ENCODE measurements around the gene DDI2.
"Not testable (repeated sequence)": the region's sequence is repeated elsewhere in the genome, so short reads cannot be mapped to it uniquely, and the experiment has no call there.

DDI2 gene

DNA sequence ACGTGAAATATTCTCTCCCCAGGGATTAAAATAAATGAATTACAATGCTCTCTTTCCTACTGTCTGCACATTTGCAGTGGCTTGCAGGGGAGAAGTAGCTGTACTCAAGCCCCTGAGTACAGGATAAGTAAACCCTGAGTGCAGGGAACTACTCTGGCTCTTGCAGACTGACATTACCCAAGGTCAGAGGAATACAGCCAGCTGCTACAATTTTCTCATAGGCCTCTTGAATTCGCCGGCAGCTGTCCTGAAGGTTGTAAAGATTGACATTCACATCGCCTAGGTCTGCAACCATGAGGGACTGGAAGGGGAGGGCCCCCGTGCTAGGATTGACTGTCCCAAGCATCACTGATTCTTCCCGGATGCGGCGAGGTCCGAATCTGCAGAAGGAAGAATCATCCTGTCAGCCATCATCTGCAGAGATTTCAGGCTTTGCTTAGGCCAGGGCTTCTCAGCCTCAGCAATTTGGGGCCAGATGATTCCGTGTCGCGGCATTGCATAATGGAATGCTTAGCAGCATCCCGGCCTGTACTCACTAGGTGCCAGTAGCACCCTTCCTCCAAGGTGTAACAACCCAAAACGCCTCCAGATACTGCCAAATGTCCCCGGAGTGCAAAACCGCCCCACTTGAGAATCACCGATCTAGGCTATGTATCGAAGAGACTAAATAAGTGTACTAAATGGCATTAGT is 34.1 kb upstream of the DDI2 start:
- Histone ChIP-seq H3K27ac (ENCODE audit: low read length) (no peak overlapping the region), H3K4me1 (ENCODE audit: control insufficient read depth, insufficient read depth, low read length) (no peaks in the 10 kb centered on the region), H3K36me3 (ENCODE audit: control insufficient read depth, insufficient read depth, low read length) (no peaks in the 10 kb centered on the region), H3K9me3 (ENCODE audit: control insufficient read depth, insufficient read depth, low read length) (no peaks in the 10 kb centered on the region), H3K4me3 (ENCODE audit: low read length) (no peak overlapping the region), H3K27me3 (ENCODE audit: control insufficient read depth, insufficient read depth, low read length) (no peaks in the 10 kb centered on the region)
- no peak for DNase-seq (ENCODE audit: low read depth, low spot score)
- WGBS (ENCODE audit: insufficient coverage, insufficient read length) = no CpG with 5 or more reads among the region's 18 CpGs

DNA sequence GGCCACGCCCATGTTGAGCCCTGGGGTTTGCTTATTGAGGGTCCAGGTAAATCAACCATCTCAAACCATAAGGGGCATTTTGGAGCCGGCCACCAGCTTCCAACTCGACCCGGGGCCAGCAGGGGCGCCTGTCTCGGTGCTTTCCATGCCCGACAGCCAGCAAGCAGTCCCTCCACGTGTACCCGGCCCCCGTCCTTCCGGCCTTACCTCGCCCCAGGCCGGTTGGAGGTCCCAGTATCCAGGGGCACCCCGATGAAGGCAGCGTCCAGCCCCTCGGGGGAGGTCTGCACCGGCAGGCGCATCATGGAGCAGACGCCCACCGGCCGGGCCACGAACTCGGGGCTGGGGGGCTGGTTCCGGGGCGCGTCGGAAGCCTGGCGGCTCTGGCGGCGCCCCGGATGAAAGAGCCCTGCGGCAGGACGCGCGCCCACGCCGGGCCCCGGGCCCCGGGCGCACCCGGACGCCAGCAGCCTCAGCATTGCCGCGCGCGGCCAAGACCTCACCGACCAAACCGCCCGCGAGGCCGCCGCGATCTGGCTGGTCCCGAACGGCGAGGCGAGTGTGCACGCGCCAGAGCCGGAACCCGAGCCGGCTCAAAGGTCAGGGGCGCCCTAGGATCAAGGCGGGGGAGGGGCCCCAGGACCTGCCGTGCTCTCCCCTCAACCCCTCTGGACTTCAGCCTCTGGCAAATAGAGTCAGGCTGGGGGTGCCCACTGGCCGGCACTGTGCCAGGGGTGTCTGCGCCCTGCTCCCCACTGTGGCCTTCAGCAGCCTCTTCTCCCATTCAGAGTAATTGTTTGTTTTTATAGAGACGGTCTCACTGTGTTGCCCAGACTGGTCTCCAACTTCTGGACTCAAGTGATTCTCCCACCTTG is 32.5 kb upstream of the DDI2 start, which contains the start of gene AGMAT:
Gene AGMAT (minus strand): TSS at position 563 of the 875 bp plus-strand sequence. CDS start 84 bp downstream, at position 479.
- Histone ChIP-seq H3K4me3 (ENCODE audit: low read length) (peak within 1 kb of the TSS; percentile 53; the same call in 1 of the 2 replicates), H3K36me3 (ENCODE audit: control insufficient read depth, insufficient read depth, low read length) (no peaks in the 10 kb centered on the region), H3K9me3 (ENCODE audit: control insufficient read depth, insufficient read depth, low read length) (no peaks in the 10 kb centered on the region), H3K4me1 (ENCODE audit: control insufficient read depth, insufficient read depth, low read length) (no peaks in the 10 kb centered on the region), H3K27ac (ENCODE audit: low read length) (no peak within 1 kb of the TSS), H3K27me3 (ENCODE audit: control insufficient read depth, insufficient read depth, low read length) (no peaks in the 10 kb centered on the region)
- no CpG with 5 or more reads among the region's 68 CpGs for WGBS (ENCODE audit: insufficient coverage, insufficient read length)
- peak; percentile 78 for DNase-seq (ENCODE audit: low read depth, low spot score)

DNA sequence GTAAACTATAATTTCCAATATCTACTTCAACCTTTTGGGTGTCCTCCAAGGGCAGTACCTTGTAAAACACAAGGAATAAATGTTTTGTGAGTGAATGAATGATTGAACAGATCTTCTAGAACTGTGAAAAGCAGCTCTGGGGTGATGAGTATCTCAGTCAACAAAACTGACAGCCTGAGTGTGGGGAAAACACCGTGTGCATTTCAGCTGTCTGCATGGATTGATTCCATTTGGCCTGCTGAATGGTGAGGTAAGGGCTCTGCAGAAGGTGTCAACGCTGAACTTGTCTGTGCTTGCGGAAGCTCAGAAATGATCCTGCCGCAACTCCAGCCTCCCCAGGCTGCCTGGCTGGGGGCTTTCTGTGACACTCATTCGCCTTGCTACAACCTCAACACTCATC is 25.0 kb upstream of the DDI2 start:
- Histone ChIP-seq H3K36me3 (ENCODE audit: control insufficient read depth, insufficient read depth, low read length) (no peaks in the 10 kb centered on the region), H3K4me3 (ENCODE audit: low read length) (no peak overlapping the region), H3K27me3 (ENCODE audit: control insufficient read depth, insufficient read depth, low read length) (no peaks in the 10 kb centered on the region), H3K27ac (ENCODE audit: low read length) (no peak overlapping the region), H3K4me1 (ENCODE audit: control insufficient read depth, insufficient read depth, low read length) (no peaks in the 10 kb centered on the region), H3K9me3 (ENCODE audit: control insufficient read depth, insufficient read depth, low read length) (no peaks in the 10 kb centered on the region)
- DNase-seq (ENCODE audit: low read depth, low spot score) = no peak
- no CpG with 5 or more reads among the region's 5 CpGs for whole genome bisulfite sequencing (ENCODE audit: insufficient coverage, insufficient read length)

DNA sequence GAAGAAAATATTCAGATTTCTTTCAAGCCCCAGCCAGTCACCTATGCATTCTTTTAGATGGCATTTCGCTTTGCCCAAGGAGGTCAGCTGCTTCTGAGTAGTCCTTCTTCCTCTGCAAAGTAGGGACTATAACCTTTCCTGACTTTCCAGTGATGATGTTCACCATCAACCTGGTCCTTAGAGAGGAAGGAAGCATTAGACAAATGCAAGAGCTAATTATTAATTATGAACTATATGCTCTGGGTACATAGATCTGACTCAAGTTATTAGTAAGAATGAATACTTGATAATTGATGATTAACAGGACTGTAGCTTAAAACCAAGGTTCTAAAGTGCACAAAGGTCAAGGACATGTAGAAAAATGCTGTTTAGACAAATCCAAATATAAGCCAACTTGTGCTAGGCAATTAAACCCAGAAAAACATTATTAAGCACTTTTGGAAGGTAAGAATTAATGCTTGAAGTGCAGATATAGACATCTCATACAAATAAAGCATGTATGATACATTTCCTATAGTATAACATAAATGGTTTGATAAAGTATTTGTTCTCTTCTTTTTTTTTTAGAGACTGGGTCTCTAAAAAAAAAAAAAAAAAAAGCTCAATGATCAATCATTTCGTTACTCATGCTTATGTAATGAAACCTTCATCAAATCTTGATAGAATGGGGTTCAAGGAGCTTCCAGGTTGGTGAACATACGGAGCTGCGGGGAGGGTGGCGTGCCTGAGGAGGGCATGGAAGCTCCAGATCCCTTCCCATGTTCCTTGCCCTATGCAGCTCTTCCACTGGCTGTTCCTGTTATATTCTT is 21.2 kb upstream of the DDI2 start:
- H3K27me3 ChIP-seq (ENCODE audit: control insufficient read depth, insufficient read depth, low read length) = no peaks in the 10 kb centered on the region
- H3K4me1 ChIP-seq (ENCODE audit: control insufficient read depth, insufficient read depth, low read length) = no peaks in the 10 kb centered on the region
- WGBS (ENCODE audit: insufficient coverage, insufficient read length) = no CpG with 5 or more reads among the region's 5 CpGs

DNA sequence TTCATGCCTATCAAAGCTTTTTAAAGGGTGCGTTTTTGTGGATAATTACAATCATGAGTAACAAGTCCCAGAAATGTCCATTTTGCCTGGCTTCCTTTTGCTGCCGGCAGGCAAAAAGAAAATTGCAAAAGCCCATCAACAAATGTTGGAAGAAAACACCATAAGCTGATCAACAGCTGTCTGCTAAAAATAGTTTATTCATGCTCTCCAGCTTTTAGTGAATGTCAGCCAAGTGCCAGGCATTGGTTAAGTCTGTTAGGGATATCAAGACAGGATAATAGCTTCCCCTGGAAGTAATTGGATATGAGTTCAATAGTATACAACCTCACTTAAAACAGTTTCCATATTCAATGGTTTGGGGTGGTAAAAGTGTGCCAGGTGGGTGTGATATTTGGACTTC is 18.8 kb upstream of the DDI2 start:
- no peaks in the 10 kb centered on the region for H3K9me3 ChIP-seq (ENCODE audit: control insufficient read depth, insufficient read depth, low read length)
- H3K4me1 ChIP-seq (ENCODE audit: control insufficient read depth, insufficient read depth, low read length) = no peaks in the 10 kb centered on the region
- H3K27me3 ChIP-seq (ENCODE audit: control insufficient read depth, insufficient read depth, low read length) = no peaks in the 10 kb centered on the region
- no CpG with 5 or more reads among the region's 2 CpGs for WGBS (ENCODE audit: insufficient coverage, insufficient read length)
- no peaks in the 10 kb centered on the region for H3K36me3 ChIP-seq (ENCODE audit: control insufficient read depth, insufficient read depth, low read length)
- H3K4me3 ChIP-seq (ENCODE audit: low read length) = no peak overlapping the region
- no peak for DNase-seq (ENCODE audit: low read depth, low spot score)
- no peak overlapping the region for H3K27ac ChIP-seq (ENCODE audit: low read length)

More for the DNA sequence above, 21.2 kb upstream of the DDI2 start:
- no peak for DNase-seq (ENCODE audit: low read depth, low spot score)
- H3K36me3 ChIP-seq (ENCODE audit: control insufficient read depth, insufficient read depth, low read length) = no peaks in the 10 kb centered on the region
- H3K27ac ChIP-seq (ENCODE audit: low read length) = no peak overlapping the region
- H3K9me3 ChIP-seq (ENCODE audit: control insufficient read depth, insufficient read depth, low read length) = no peaks in the 10 kb centered on the region
- no peak overlapping the region for H3K4me3 ChIP-seq (ENCODE audit: low read length)

DNA sequence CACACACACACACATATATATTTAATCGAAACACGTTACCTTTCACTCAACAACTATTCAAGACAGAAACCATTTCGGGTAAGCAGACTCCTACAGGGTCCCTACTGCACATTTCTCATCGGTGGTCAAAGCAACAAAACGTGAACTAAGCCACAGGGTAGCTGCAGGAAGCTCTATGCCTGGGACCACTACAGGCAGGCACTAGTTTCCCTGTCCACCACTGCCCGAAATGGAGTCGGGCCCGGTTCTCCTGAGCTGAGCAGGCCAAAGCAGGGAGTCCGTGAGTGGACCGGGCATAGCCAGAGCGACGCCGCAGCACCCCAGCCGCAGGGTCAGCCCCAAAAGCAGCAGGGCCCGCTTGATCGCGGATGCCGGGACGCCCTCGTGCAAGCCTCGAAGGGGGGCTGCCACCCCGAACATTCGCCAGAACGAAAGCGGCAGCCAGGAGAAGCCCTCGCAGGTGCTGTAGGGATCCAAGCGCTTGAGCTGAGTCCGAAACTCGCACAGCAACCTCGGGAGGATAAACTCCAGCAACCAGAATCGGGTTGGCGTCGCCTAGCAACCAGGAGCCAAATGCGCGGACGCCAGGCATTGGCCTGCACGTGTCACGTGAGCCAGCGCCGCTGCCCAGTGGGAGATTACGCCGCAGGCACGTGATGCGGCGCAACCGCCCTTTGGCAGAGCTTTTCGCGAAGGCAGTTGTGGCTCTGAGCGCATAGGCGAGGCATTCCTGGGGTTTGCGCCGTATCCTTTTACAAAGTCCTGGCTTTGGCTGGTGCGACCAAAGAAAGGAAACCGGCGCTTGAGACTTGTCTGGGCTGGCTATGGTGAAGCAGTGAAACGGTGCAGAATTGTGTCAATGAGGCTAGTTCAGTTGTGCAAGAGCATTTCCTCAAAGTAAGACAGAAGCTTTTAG is 13.9 kb upstream of the DDI2 start:
- Histone ChIP-seq H3K27me3 (ENCODE audit: control insufficient read depth, insufficient read depth, low read length) (no peaks in the 10 kb centered on the region), H3K9me3 (ENCODE audit: control insufficient read depth, insufficient read depth, low read length) (no peaks in the 10 kb centered on the region), H3K4me1 (ENCODE audit: control insufficient read depth, insufficient read depth, low read length) (no peaks in the 10 kb centered on the region), H3K36me3 (ENCODE audit: control insufficient read depth, insufficient read depth, low read length) (no peaks in the 10 kb centered on the region), H3K4me3 (ENCODE audit: low read length) (peak overlapping the region; percentile 35; the same call in 1 of the 2 replicates), H3K27ac (ENCODE audit: low read length) (no peak overlapping the region)
- peak; percentile 96 for DNase-seq (ENCODE audit: low read depth, low spot score)
- WGBS (ENCODE audit: insufficient coverage, insufficient read length) = 100% methylated on average over 2 of the region's 56 CpGs

DNA sequence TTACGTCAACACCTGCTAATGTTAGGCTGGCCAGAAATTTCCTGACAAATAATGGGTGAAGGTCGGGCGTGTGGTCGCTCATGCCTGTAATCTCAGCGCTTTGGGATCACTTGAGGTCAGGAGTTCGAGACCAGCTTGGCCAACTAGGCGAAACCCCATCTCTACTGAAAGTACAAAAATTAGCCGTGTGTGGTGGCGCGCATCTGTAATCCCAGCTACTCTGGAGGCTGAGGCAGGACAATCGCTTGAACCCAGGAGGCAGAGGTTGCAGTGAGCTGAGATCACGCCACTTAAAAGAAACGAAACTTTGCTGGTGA is 13.3 kb upstream of the DDI2 start:
- H3K4me3 ChIP-seq (ENCODE audit: low read length); H3K4me1 ChIP-seq (ENCODE audit: control insufficient read depth, insufficient read depth, low read length); H3K9me3 ChIP-seq (ENCODE audit: control insufficient read depth, insufficient read depth, low read length); H3K36me3 ChIP-seq (ENCODE audit: control insufficient read depth, insufficient read depth, low read length); H3K27me3 ChIP-seq (ENCODE audit: control insufficient read depth, insufficient read depth, low read length); H3K27ac ChIP-seq (ENCODE audit: low read length); DNase-seq (ENCODE audit: low read depth, low spot score): not testable (repeated sequence)
- no CpG with 5 or more reads among the region's 13 CpGs for WGBS (ENCODE audit: insufficient coverage, insufficient read length)

DNA sequence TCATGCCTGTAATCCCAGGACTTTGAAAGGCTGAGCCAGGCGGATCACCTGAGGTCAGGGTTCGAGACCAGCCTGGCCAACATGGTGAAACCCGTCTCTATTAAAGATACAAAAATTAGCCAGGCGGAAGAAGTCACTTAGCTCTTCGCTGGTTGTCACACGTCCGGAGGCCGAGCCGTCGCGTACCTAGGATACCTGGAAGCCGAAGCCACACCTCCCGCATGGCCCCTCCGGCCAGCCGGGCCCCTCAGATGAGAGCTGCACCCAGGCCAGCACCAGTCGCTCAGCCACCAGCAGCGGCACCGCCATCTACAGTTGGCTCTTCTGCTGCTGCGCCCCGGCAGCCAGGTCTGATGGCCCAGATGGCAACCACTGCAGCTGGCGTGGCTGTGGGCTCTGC is 12.9 kb upstream of the DDI2 start:
- not testable (repeated sequence) for H3K27me3 ChIP-seq (ENCODE audit: control insufficient read depth, insufficient read depth, low read length); DNase-seq (ENCODE audit: low read depth, low spot score); H3K4me1 ChIP-seq (ENCODE audit: control insufficient read depth, insufficient read depth, low read length); H3K4me3 ChIP-seq (ENCODE audit: low read length); H3K36me3 ChIP-seq (ENCODE audit: control insufficient read depth, insufficient read depth, low read length); H3K27ac ChIP-seq (ENCODE audit: low read length); H3K9me3 ChIP-seq (ENCODE audit: control insufficient read depth, insufficient read depth, low read length)
- WGBS (ENCODE audit: insufficient coverage, insufficient read length) = no CpG with 5 or more reads among the region's 21 CpGs

DNA sequence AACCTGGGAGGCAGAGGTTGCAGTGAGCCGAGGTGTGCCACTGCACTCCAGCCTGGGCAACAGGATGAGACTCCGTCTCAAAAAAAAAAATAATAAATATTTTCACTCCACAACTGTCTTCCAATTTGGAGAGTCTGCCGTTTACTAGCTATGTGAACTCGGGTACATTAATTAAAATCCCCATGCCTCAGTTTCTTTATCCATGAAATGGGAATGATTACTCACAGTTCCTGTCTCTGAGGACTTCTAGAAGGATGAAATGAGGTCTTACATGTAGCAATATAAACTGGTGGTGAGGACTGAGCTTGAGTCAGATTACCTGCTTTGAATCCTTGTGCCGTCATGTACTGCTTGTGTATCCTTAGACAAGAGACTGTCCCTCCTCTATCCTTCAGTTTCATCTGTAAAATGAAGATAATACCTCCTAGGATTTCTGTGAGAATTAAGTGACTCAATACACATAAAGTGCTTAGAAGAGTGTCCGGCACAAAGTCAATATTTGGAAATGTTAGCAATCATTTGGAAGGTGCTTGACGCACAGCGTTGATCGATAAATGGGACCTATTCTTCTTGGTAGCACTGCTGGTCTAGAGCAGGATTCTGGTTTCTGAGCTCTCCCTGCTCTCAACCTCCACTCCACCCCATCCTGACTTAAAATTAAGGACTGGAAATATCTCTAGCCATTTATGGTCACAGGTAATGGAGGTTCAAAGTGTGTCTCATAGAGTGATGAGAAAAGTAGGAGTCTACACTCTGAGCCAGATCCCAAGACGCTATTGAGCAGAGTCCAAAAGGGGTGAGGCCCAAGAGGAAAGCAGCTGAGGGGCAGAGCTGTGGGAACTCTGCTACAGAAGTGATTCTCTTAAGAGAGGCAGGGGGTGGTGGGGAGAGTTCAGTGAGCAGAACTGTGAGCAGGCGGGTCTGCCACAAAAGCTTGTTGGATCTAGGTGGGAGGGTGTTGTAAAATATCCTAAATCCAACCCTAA is 11.6 kb upstream of the DDI2 start:
- no peak overlapping the region for H3K4me3 ChIP-seq (ENCODE audit: low read length)
- H3K27ac ChIP-seq (ENCODE audit: low read length) = no peak overlapping the region
- H3K27me3 ChIP-seq (ENCODE audit: control insufficient read depth, insufficient read depth, low read length) = no peaks in the 10 kb centered on the region
- no CpG with 5 or more reads among the region's 11 CpGs for WGBS (ENCODE audit: insufficient coverage, insufficient read length)
- no peaks in the 10 kb centered on the region for H3K4me1 ChIP-seq (ENCODE audit: control insufficient read depth, insufficient read depth, low read length)
- DNase-seq (ENCODE audit: low read depth, low spot score) = no peak
- H3K36me3 ChIP-seq (ENCODE audit: control insufficient read depth, insufficient read depth, low read length) = no peaks in the 10 kb centered on the region
- H3K9me3 ChIP-seq (ENCODE audit: control insufficient read depth, insufficient read depth, low read length) = no peaks in the 10 kb centered on the region

Measured in iPS DF 6.9 (cell line).